ENCODE results near the gene ATG16L1. TPM values are rescaled to one million over a fixed set of nuclear protein-coding genes. Genes with fewer than 3 reads are reported as not detected.

ATG16L1 gene
- 27.9 and 29.7 TPM in 2 replicates for total RNA-seq
- long read RNA-seq, transcript ATG16L1-203 (18 exons, 3,405 nt) = minor isoform, 26 of 119 reads
- long read RNA-seq, transcript ATG16L1-205 (17 exons, 3,213 nt) = major isoform, 49 of 119 reads
- long read RNA-seq, partial matches to known transcripts = 15 of 119 reads
- long read RNA-seq, other reads (novel, unspliced or antisense) = 25 of 119 reads

DNA sequence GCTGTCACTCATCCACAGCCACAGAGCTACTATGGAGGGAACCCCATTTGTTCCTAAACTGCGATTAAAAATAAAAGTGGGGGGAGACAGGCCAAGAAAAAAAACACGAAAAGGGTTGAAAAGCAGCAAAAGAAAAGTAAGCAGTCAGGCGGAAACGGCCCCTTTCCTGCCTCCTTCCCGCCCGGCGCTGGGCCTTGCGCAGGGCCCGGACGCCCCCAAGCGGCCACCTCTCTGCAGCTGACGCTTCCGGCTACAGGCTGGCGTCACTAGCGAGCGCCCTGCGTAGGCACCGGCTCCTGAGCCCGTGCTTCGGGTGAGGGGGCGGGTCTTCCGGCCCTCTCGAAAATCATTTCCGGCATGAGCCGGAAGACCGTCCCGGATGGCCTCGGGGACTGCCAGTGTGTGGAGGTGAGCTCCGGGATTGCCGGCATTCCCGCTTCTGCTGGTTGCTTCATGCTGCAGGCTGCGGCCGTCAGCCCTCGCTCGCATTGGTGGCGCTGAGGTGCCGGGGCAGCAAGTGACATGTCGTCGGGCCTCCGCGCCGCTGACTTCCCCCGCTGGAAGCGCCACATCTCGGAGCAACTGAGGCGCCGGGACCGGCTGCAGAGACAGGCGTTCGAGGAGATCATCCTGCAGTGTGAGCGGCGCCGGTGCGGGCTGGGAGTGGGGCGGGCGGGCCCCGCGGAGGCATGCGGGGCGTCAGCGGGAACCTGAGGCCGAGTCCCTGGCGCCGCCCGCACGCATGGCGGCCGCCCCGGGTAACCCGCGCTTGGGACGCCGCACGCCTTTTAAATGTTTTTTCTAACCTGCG, at the start of gene ATG16L1:
Gene ATG16L1, plus strand, starts transcription at position 368 of the 811 bp plus-strand sequence. Its CDS starts 155 bp downstream, at position 523.
- Mint-ChIP-seq H3K36me3 (ENCODE audit: insufficient read depth) (peaks cover 8% of the 10 kb centered on the region), H3K4me3 (ENCODE audit: low read depth) (peak within 1 kb of the TSS; percentile 94), H3K27ac (peak within 1 kb of the TSS; percentile 95), H3K27me3 (no peaks in the 10 kb centered on the region), H3K9me3 (ENCODE audit: low read depth) (peaks cover 10% of the 10 kb centered on the region), H3K4me1 (ENCODE audit: low read depth) (peaks cover 10% of the 10 kb centered on the region)
- peak; percentile 83 for DNase-seq (ENCODE audit: low spot score, unreplicated experiment)
- TF ChIP-seq, protein P1, sequence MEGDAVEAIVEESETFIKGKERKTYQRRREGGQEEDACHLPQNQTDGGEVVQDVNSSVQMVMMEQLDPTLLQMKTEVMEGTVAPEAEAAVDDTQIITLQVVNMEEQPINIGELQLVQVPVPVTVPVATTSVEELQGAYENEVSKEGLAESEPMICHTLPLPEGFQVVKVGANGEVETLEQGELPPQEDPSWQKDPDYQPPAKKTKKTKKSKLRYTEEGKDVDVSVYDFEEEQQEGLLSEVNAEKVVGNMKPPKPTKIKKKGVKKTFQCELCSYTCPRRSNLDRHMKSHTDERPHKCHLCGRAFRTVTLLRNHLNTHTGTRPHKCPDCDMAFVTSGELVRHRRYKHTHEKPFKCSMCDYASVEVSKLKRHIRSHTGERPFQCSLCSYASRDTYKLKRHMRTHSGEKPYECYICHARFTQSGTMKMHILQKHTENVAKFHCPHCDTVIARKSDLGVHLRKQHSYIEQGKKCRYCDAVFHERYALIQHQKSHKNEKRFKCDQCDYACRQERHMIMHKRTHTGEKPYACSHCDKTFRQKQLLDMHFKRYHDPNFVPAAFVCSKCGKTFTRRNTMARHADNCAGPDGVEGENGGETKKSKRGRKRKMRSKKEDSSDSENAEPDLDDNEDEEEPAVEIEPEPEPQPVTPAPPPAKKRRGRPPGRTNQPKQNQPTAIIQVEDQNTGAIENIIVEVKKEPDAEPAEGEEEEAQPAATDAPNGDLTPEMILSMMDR (IDR thresholded peaks at IDR 0.05; ENCODE audit: unreplicated experiment) = peak; percentile 92

DNA sequence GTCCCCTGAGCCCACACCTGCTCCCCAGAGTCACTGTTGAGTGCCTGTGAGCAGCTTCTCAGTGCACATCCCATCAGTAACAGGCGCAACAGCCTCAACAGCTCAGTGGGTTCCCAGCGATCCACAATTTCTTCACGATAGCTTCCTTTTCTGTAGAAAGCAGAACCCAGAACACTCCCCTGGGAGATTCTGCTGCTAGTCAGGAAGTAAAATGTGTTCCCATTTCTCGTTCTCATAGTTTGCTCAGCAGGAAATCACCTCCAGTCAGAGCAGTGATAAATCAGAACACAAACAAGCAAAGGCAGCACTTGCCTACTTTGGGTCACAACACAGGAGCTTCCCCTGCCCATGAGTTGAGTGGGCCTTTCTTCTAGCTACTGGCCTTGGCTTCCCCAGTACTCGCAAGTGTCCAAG, 48.9 kb upstream of the ATG16L1 start:
- no peaks in the 10 kb centered on the region for H3K4me1 Mint-ChIP-seq (ENCODE audit: low read depth)
- peaks cover 8% of the 10 kb centered on the region for H3K9me3 Mint-ChIP-seq (ENCODE audit: low read depth)
- H3K27ac Mint-ChIP-seq = no peak overlapping the region
- H3K36me3 Mint-ChIP-seq (ENCODE audit: insufficient read depth) = peaks cover 2% of the 10 kb centered on the region
- no peaks in the 10 kb centered on the region for H3K27me3 Mint-ChIP-seq
- no peak overlapping the region for H3K4me3 Mint-ChIP-seq (ENCODE audit: low read depth)
- no peak for DNase-seq (ENCODE audit: low spot score, unreplicated experiment)
- TF ChIP-seq, protein P1 (IDR thresholded peaks at IDR 0.05; ENCODE audit: unreplicated experiment) = no peak

DNA sequence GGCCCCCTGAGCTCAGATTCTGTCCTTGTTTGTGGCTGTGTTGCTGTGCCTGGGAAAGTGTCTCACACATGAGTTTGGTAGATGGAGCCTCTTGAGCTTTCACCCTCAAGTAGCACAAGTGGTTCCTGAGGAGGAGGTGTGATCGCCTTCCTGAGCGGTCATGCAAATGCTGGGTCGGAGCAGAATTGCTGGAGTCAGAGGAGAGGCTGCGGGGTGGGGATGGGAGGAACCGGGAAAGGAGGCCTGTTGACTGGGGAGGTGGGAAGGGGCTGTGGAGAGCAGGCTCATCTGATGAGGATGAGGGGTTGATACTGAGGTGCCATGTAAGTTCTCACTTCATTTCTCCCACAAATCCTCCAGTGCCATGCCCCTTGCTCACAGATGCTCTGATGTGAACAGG, 48.4 kb upstream of the ATG16L1 start:
- Mint-ChIP-seq H3K36me3 (ENCODE audit: insufficient read depth) (peaks cover 2% of the 10 kb centered on the region), H3K4me3 (ENCODE audit: low read depth) (no peak overlapping the region), H3K9me3 (ENCODE audit: low read depth) (peaks cover 8% of the 10 kb centered on the region), H3K27ac (no peak overlapping the region), H3K27me3 (no peaks in the 10 kb centered on the region), H3K4me1 (ENCODE audit: low read depth) (no peaks in the 10 kb centered on the region)
- DNase-seq (ENCODE audit: low spot score, unreplicated experiment) = no peak
- TF ChIP-seq, protein P1 (IDR thresholded peaks at IDR 0.05; ENCODE audit: unreplicated experiment) = no peak

DNA sequence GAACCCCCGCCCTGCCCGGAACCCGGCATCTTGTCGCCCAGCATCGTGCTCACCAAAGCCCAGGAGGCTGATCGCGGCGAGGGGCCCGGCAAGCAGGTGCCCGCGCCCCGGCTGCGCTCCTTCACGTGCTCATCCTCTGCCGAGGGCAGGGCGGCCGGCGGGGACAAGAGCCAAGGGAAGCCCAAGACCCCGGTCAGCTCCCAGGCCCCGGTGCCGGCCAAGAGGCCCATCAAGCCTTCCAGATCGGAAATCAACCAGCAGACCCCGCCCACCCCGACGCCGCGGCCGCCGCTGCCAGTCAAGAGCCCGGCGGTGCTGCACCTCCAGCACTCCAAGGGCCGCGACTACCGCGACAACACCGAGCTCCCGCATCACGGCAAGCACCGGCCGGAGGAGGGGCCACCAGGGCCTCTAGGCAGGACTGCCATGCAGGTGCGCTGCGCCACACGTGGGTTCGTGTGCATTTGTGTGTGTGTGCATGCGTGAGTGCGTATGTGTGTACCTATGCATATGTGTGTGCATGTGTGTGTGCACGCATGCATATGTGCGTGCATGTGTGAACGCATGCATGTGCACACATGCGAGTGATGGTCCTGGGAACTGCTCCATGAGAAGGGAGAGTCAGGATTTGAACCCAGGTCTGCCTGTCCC, 47.1 kb upstream of the ATG16L1 start:
- peaks cover 8% of the 10 kb centered on the region for H3K9me3 Mint-ChIP-seq (ENCODE audit: low read depth)
- no peak overlapping the region for H3K4me3 Mint-ChIP-seq (ENCODE audit: low read depth)
- DNase-seq (ENCODE audit: low spot score, unreplicated experiment) = no peak
- peaks cover 2% of the 10 kb centered on the region for H3K36me3 Mint-ChIP-seq (ENCODE audit: insufficient read depth)
- TF ChIP-seq, protein P1 (IDR thresholded peaks at IDR 0.05; ENCODE audit: unreplicated experiment) = no peak
- H3K27ac Mint-ChIP-seq = no peak overlapping the region
- peaks cover 4% of the 10 kb centered on the region for H3K27me3 Mint-ChIP-seq
- peaks cover 1% of the 10 kb centered on the region for H3K4me1 Mint-ChIP-seq (ENCODE audit: low read depth)

DNA sequence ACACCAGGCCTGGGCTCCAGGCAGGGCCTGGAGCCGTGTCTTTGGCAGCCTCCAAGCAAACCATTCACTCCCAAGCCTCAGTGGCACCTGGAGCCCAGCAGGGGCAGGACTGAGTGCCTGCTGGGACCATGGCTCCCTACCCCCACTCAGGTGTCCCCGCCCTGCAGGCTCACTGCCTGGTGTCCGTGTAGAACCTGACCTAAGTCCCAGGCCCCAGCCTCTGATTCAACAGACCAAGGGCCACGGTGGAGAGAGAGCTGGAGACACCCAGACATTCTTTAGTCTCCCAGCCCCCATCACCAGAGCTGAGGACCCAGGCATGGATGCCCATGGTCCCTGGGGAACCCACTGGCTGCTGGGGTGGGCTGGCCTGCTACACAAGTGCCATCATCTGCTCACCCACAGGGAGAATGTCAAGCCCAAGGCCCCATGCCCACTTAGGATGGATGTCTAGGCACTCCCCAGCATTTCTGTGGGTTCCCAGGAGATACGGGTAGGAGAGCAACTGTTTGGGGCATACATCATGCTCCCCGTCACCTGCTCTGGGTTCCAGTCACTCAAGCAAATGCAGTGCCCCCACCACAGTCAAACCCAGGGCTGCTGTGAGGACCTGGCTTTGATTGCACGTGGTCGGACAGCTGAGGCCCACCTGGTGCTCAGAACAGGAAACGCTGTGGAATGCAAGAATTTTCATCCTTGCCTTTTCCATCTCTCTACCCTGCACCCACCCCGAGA, 42.9 kb upstream of the ATG16L1 start:
- H3K36me3 Mint-ChIP-seq (ENCODE audit: insufficient read depth) = no peaks in the 10 kb centered on the region
- H3K4me3 Mint-ChIP-seq (ENCODE audit: low read depth) = no peak overlapping the region
- DNase-seq (ENCODE audit: low spot score, unreplicated experiment) = no peak
- H3K27ac Mint-ChIP-seq = no peak overlapping the region
- peaks cover 5% of the 10 kb centered on the region for H3K4me1 Mint-ChIP-seq (ENCODE audit: low read depth)
- H3K27me3 Mint-ChIP-seq = peaks cover 15% of the 10 kb centered on the region
- H3K9me3 Mint-ChIP-seq (ENCODE audit: low read depth) = peaks cover 4% of the 10 kb centered on the region
- TF ChIP-seq, protein P1 (IDR thresholded peaks at IDR 0.05; ENCODE audit: unreplicated experiment) = no peak
